Measurements from ENCODE around the gene TSNAXIP1.
A peak's percentile ranks its signal among the peaks of the same experiment; 100 is the strongest.

The TSNAXIP1 gene

DNA sequence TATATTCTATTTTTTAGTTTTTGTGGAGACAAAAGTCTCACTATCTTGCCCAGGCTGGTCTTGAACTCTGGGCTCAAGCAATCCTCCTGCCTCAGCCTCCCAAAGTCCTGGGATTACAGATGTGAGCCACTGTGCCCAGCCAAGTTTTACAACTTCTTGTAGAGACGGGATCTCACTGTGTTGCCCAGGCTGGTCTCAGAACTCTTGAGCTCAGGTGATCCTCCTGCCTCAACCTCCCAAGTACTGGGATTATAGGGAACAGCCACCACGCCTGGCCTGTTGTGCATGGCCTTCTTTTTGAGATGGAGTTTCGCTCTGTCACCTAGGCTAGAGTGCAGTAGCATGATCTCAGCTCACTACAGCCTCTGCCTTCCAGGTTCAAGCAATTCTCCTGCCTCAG is 47.0 kb downstream of the TSNAXIP1 start:
- no peak overlapping the region for H3K27ac ChIP-seq
- TF ChIP-seq, protein P1, sequence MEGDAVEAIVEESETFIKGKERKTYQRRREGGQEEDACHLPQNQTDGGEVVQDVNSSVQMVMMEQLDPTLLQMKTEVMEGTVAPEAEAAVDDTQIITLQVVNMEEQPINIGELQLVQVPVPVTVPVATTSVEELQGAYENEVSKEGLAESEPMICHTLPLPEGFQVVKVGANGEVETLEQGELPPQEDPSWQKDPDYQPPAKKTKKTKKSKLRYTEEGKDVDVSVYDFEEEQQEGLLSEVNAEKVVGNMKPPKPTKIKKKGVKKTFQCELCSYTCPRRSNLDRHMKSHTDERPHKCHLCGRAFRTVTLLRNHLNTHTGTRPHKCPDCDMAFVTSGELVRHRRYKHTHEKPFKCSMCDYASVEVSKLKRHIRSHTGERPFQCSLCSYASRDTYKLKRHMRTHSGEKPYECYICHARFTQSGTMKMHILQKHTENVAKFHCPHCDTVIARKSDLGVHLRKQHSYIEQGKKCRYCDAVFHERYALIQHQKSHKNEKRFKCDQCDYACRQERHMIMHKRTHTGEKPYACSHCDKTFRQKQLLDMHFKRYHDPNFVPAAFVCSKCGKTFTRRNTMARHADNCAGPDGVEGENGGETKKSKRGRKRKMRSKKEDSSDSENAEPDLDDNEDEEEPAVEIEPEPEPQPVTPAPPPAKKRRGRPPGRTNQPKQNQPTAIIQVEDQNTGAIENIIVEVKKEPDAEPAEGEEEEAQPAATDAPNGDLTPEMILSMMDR (IDR thresholded peaks at IDR 0.05) = no peak
- TF ChIP-seq ZFX (IDR thresholded peaks at IDR 0.05; ENCODE audit: borderline replicate concordance) = no peak

DNA sequence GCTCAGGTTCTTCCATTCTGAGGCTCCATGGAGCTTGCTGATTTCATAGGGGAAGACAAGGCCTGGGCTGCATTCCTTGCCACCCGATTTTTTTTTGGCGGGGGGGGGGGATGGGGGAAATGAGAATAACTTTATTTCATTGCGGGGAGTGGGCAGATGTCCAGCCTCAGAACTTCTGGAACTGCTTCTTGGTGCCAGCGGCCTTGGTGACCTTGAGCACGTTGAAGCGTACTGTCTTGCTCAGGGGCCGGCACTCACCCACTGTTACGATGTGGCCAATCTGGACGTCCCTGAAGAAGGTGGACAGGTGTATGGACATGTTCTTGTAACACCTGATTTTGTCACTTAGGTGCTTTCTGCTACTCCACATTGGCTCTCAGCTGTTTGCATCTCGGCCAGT is 49.1 kb downstream of the TSNAXIP1 start:
- no peak overlapping the region for H3K27ac ChIP-seq
- TF ChIP-seq, protein P1 (IDR thresholded peaks at IDR 0.05) = no peak
- TF ChIP-seq ZFX (IDR thresholded peaks at IDR 0.05; ENCODE audit: borderline replicate concordance) = no peak

DNA sequence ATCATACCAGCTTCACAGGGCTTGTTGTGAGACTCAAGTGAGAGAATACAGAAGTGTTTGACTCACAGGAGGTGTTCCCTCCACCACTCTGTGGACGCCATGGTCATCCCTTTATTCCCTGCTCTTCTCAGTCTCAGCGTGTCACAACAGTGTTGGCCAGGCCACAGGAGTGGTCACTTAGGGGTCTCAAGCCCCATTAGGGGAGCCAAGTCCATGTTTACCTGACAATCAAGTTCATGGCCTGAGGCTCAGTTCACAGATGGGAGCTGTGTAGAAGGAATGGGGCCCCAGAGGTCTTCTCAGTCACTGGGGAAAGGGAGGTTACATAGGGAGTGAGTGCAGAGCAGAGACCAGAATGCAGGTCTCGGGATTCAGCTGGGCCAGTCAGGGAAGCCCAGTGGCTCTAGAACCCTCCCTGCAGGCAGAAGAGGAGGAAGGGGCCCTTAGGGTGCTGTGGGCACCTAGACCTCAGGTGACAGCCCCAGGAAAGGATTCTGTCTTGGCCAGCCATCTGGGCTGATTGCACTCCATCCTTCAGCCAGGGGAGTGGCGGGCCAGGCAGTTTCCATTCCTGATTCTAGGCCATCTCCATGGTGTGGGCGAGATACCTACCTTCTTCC is 50.3 kb downstream of the TSNAXIP1 start:
- TF ChIP-seq, protein P1 (IDR thresholded peaks at IDR 0.05) = no peak
- no peak for TF ChIP-seq ZFX (IDR thresholded peaks at IDR 0.05; ENCODE audit: borderline replicate concordance)
- peak overlapping the region; percentile 40 for H3K27ac ChIP-seq

DNA sequence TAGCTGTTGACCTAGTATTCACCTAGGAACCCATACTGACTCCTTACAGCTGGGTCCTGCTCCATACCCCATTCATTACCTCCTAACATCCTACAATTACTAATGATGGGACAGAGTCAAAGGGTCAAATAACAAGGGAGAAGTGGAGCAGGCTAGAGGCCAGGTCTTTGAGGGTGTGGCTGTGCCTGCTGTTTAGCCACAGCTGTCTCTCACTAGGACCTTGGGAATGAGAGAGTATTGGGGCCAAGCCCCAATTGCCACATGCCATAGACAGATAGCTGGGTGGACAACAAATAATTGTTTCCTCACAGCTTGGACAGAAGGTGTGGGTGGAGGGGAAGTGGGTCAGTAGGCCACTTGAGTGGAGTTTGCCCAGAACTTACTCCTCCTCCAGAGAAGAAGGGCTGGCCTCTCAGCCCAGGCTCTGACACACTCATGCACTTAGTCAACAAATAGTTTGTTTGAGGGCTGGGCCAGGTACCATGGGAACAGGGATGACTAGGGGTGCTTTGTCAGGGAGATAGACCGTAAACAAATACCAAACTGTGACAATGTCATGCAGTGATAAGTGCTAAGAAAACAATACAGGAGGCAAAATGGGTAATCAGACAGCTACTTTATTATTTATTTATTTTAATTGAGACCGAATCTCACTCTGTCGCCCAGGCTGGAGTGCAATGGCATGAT is 51.0 kb downstream of the TSNAXIP1 start:
- peak overlapping the region; percentile 40 for H3K27ac ChIP-seq

DNA sequence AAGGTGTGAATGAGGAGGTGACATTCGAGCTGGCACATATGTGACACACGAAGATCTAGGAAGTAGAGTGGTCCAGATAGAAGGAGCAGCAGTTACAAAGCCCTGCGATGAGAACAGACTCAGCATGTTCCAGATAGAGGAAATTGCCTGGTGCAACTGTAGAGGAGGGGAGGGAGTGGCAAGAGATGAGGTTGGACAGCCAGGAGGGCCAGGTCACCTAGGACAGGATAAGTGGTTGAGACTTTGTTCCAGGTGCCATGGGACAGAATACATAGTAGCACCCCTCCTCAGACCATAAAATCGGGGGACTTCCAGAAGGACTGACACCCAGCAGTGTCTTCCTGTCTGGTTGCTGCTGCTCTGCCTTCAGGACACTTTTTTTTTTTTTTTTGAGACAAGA is 51.8 kb downstream of the TSNAXIP1 start:
- peak overlapping the region; percentile 40; the same call in 1 of the 2 replicates for H3K27ac ChIP-seq
- TF ChIP-seq, protein P1 (IDR thresholded peaks at IDR 0.05) = no peak
- no peak for TF ChIP-seq ZFX (IDR thresholded peaks at IDR 0.05; ENCODE audit: borderline replicate concordance)

More for the DNA sequence above, 51.0 kb downstream of the TSNAXIP1 start:
- no peak for TF ChIP-seq ZFX (IDR thresholded peaks at IDR 0.05; ENCODE audit: borderline replicate concordance)
- TF ChIP-seq, protein P1 (IDR thresholded peaks at IDR 0.05) = no peak

DNA sequence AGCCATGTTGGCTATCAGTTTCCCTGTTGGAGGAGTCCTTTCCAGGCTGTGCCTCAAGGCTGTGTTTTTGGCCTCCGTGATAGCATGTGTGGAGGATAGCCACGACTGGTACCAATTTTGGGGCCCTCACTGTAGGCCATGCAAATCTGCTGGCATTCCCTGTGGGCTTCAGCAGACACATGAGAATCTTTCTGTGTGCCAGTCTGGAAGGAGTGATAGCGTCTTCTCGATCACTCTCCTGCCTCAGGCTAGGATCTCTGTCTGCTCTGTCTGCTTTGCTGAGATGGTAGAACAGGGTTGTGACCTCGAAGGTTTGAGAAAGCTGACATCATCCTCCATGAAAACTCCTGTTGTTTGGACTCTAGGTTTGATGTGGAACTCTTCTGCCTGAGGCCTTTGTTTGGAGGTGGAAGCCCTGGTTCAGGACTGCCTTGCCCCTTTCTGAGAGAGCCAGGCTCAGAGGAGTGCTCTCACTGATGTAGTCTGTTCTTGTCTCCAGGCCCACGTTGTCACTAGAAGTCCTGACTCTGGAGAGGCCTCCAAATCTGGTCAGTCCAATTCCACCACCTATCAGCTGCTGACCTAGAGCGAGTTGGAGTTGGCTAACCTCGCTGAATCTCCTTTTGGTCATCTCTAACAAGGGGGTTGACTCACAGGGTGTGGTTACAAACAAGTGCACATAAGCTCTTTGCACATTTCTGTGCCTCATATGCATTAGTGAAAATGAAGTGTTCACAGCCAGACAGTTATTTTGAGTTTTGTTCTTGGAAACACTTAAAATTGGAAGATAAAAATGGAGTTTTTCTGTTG is 54.1 kb downstream of the TSNAXIP1 start:
- no peak for TF ChIP-seq ZFX (IDR thresholded peaks at IDR 0.05; ENCODE audit: borderline replicate concordance)
- TF ChIP-seq, protein P1 (IDR thresholded peaks at IDR 0.05) = no peak
- H3K27ac ChIP-seq = peak overlapping the region; percentile 15; the same call in 1 of the 2 replicates

Measured in 22Rv1 (cell line).